ENCODE measurements around the gene MDGA2. TPM values are rescaled to one million over a fixed set of nuclear protein-coding genes. Genes with fewer than 3 reads are reported as not detected.

The MDGA2 gene
- total RNA-seq, 1 experiment from 2014 or later, result not detected

GRCh38 chr14:47102472-47102871 is 572.9 kb downstream of the MDGA2 start:
- TF ChIP-seq FOSL1 (IDR thresholded peaks at IDR 0.05; ENCODE audit: low read depth) (no peak), TCF7L2 (IDR thresholded peaks at IDR 0.05; ENCODE audit: borderline replicate concordance, extremely low read depth, insufficient read depth, insufficient read length) (no peak), ELF1 (IDR thresholded peaks at IDR 0.05; ENCODE audit: borderline replicate concordance, low read depth) (no peak), CEBPB (IDR thresholded peaks at IDR 0.05; ENCODE audit: low read depth) (no peak), POLR2AphosphoS5 (IDR thresholded peaks at IDR 0.05; ENCODE audit: low read depth, low read length) (no peak), MAX (IDR thresholded peaks at IDR 0.05) (no peak), ATF3 (IDR thresholded peaks at IDR 0.05) (no peak), EGR1 (IDR thresholded peaks at IDR 0.05; ENCODE audit: low read depth) (no peak), ZNF274 (IDR thresholded peaks at IDR 0.05; ENCODE audit: low read depth, low read length) (no peak), ZBTB33 (IDR thresholded peaks at IDR 0.05; ENCODE audit: extremely low read depth, insufficient replicate concordance, low read length) (no peak), ZFX (IDR thresholded peaks at IDR 0.05) (no peak), RAD21 (IDR thresholded peaks at IDR 0.05; ENCODE audit: low read depth) (no peak), YY1 (IDR thresholded peaks at IDR 0.05; ENCODE audit: extremely low read depth, insufficient replicate concordance, low read depth, low read length) (no peak), CBX3 (IDR thresholded peaks at IDR 0.05; ENCODE audit: low read depth) (no peak), EZH2phosphoT487 (IDR thresholded peaks at IDR 0.05; ENCODE audit: borderline replicate concordance) (no peak), SRF (IDR thresholded peaks at IDR 0.05; ENCODE audit: low read depth) (no peak), POLR2A (IDR thresholded peaks at IDR 0.05; ENCODE audit: borderline replicate concordance, extremely low read depth, insufficient read depth, insufficient read length) (no peak), JUND (IDR thresholded peaks at IDR 0.05) (no peak), SIN3A (IDR thresholded peaks at IDR 0.05; ENCODE audit: low read depth) (no peak), REST (IDR thresholded peaks at IDR 0.05; ENCODE audit: low read depth) (no peak)
- no peak overlapping the region for H3K4me2 ChIP-seq (ENCODE audit: low read length)
- ATAC-seq, result no peak

More at GRCh38 chr14:47102472-47102871, 572.9 kb downstream of the MDGA2 start:
- Histone ChIP-seq H3K36me3 (ENCODE audit: control insufficient read depth in 1 of 2, insufficient read depth in 2 of 2, low read length in 2 of 2) (no peaks in the 10 kb centered on the region), H3K79me2 (ENCODE audit: insufficient read depth, low read length) (no peaks in the 10 kb centered on the region), H3K9me3 (ENCODE audit: control insufficient read depth in 1 of 2, insufficient read depth in 1 of 2, low read depth in 1 of 2, low read length in 2 of 2) (no peaks in the 10 kb centered on the region), H3K4me1 (ENCODE audit: control insufficient read depth in 1 of 2, insufficient read depth in 2 of 2, low read length in 2 of 2) (no peaks in the 10 kb centered on the region), H3K27ac (ENCODE audit: low read depth, low read length) (no peak overlapping the region), H4K20me1 (ENCODE audit: insufficient read depth) (no peaks in the 10 kb centered on the region), H3K27me3 (ENCODE audit: insufficient read depth, low read length) (no peaks in the 10 kb centered on the region), H2AFZ (ENCODE audit: low read depth, low read length, poor library complexity, severe bottlenecking) (no peak overlapping the region), H3K9ac (ENCODE audit: low read length) (no peak overlapping the region), H3K4me3 (replicated peaks in 1 of 2; ENCODE audit: low read depth in 1 of 2, low read length in 2 of 2) (no peak overlapping the region), H3K9me2 (ENCODE audit: insufficient read depth) (no peaks in the 10 kb centered on the region)
- ChIA-PET CTCF (no interaction called here), POLR2A (no interaction called here), RAD21 (ENCODE audit: low non-redundant PET in 1 of 2, low total read pairs in 2 of 2, uncharacterized antibody in 2 of 2, unreplicated experiment in 2 of 2) (no interaction called here)
- DNase-seq (ENCODE audit: low read depth, low spot score), result no peak
- BruUV-seq (replicated peaks), result no TSS peak
- intact Hi-C loops (cut with micrococcal nuclease), result no loop called here
